Cerebellar nuclear complex (tissue), 1 donor: ENCODE results near the gene IL26.
"Not testable (repeated sequence)": the region's sequence is repeated elsewhere in the genome, so short reads cannot be mapped to it uniquely, and the experiment has no call there.

ENCODE experiments used
- DNase-seq, 2 experiments: peaks; one replicate each; lab custom pipeline; 2025; lab: John Stamatoyannopoulos, UW

The IL26 gene

DNA sequence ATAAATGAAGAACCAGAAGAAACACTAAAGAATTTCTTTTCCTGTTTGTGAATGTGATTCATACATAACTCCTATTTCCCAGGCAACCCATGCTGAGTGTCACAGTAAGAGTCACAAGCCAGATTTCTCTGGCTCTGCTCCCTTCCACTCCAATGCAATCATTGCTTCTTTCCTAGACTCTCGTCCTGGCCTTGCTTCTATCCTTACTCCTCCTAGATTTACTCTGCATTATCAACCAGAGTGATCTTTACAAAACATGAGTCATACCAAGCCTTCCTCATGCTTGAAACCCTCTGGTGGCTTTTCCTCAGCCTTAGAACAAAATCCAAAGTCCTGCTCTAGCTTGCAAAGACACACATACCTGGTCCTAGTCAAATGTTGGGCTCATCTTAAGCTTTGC lies 14.5 kb upstream of the IL26 start:
- no peak for DNase-seq

DNA sequence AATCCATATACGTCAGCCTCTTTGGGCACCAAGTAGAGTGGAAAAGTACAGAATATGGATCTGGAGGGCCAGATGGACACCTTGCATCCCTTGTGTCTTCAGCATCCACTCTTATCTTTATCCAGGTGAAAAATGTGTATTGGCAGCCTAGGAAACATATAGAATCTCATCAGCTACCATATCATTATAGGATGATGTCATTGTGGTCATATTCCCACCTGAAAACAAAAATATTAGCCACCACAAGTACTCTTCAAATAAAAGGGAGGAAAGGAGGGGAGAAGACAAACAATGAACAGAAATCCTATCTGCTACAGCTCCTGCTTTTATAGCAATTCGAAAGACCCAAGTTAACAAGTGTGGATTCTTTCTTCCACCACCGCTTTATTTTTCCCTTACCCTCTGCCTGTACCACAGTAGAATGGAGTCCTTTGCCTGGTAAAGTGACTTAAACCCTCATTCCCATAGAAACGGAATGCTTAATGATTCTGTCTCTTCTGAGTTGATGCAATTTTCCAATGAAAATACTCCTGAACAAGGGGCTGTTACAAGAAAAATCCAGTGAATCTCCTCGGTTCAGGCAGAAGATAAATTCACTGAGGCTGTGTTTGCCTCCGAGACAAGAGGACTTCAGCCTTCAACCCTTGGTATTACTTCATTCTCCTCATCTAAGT lies 13.8 kb upstream of the IL26 start:
- no peak for DNase-seq

DNA sequence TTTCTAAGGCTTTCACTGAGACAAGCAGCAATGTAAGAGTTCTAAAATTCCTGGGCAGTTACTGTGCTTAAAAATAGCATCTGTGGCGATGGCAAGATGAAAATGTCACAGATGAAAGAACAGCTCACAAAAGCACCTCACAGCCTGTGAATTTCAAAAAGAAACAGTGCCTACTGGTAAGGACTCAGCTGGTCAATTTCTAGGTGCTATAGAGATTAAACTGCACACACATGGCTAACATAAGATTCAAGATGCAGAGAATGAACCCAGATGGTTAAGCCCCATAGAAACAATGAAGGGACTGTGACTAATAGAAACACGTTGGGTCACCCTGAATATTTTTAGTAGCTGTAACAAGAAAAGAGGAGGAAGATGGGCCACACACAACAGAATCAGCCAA lies 12.0 kb upstream of the IL26 start:
- no peak for DNase-seq

DNA sequence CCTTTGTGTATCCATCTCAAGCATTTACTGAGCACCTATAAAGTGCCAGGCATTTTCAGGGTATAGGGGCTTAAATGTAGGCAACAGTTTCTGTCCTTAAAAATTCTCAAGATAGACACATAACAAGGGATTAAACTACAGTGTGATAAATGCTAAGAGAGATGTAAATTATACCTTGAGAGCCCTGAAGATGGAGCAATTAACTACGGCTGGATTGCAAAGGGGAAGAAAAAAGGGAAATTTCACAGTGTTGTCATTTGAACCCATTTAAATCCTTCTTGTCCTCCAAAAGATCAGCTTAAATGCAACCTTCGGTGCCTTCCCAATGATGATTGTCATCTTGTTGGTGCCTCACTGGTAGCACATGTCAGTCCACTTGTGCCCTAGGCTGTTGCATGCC lies 11.5 kb upstream of the IL26 start:
- no peak for DNase-seq

DNA sequence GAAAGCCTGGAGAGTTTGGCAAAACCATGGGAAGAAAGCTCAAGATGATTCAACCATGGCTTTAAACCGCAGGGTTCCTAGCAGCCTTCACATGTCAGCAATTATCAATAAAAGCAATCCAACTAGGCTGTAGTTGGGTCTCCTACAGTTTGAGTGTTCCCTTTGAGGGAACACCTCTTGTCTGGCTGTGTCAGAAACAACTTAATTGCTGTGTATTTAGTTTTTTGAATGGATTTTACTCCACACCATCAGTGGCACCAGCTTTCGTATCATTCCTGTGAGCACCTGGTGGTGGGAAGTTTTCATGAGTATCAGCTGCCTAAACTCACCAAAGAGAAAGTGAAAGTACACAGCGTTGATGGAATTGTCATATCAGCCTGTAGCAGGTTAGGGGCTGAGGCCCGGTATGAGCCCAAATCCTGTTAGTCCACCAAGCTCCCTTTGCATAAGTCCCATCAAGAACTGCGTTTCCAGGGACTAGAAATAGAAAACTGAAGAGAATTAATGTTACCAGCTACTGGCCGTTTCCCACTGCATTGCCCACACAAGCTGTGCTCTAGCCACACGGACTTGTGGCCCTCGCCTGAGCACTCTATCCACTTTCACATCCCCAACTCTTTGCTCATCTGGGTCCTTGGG lies 10.9 kb upstream of the IL26 start:
- DNase-seq: no peak

DNA sequence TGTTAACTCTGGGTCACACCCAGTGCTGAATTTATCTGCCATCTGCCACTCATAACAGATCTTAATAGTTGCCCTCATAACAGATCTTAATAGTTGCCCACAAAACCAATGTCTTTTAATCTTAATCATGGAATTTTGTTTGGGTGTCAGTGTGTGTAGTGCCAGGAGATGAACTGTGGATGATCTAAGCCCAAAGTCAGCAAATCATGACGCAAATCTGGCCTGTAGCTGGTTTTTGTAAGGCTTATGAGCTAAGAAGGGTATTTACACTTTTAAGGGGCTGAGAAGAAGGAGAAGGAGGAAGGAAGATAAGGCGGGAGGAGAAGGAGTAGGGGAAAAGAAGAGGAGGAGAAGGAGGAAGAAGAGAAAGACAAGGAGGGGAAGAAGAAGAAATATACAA lies 10.0 kb upstream of the IL26 start:
- DNase-seq: no peak

DNA sequence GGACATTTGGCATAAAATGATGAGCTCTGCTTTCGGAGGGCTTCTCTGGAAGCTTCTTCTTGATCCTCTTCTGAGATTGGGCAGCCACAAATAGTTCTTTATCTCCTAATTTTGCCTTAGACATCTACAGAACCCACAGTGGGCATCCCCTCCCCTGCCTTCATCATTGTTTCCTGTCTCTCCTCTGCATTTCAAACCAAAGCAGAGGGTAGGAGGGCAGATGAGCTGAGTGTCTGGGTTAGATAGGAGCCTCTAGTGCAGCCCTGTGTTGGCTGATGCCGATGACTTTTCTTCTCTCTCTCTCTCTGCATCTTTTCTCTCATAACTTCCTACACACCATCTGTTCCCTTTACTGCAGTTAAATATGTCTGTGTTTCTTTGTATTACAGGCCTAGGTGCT lies 8.5 kb upstream of the IL26 start:
- no peak for DNase-seq

DNA sequence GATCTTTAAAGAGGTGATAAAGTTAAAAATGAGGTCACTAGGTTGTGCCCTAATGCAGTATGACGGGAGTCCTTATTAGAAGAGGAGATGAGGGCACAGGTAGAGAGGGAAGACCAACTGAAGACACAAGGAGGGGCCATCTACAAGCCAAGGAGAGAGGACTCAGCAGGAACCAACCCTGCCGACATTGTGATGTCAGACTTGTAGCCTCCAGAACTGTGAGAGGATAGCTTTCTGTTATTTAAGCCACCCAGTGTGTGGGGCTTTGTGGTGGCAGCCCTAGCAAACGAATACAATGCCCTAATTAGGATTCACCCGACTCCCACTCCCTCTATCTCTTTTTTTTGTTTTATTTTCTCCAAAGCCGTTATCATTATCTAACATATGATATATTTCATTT lies 7.9 kb upstream of the IL26 start:
- DNase-seq: no peak

DNA sequence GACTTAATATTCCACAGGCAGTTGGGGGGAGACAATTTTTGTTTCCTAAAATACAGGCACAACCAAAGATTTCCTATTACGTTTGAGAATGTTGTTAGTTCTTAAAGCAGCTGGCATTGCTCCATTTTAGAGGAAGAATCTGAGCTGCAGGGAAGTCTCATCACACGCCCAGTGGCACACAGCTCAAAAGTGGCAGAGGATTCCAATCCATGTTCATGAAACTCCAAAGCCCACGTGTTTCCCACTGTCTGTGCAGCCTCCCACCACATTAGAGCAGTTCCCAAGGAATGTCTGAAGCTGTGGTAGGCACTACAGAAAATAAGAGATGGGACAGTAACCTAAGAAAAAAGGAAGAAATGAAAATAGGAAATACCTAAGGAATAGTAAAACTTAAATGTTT lies 6.1 kb upstream of the IL26 start:
- no peak for DNase-seq

DNA sequence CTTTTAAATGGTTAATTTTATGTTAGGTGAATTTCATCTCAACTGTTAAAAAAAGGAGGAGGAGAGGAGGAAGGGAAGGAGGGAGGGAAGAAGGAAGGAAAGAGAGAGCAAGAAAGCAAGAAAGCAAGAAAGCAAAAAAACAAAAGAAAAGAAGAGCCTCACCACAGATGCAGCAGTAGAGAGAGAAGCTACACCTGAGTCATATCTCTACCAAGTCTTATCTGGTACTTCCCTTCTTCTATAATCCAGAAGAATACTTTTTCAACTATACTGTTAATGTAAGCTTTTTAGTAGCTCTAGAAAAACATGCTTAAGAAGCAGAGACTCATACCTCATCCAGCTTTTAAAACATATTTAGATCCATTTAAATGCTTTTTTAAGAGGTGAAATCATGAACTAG lies 5.6 kb upstream of the IL26 start:
- DNase-seq: no peak

DNA sequence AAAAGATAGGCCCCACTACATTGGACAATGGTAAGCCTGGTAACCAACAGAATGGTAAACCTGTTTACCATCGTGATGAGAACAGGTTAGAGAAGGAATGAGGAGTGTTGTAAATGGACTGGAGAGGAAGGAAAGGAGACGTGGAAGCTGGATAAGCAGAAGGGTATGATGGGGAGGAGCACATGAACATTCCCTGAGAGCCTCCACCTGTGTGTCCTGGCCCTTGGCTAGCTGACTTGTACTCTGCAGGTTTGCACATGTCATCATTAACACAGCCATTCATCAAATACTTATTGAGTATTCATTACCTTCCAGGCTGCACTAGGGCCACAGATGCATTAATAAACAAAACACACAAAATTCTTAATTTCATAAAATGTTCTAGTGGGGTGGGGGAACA lies 4.3 kb upstream of the IL26 start:
- no peak for DNase-seq

DNA sequence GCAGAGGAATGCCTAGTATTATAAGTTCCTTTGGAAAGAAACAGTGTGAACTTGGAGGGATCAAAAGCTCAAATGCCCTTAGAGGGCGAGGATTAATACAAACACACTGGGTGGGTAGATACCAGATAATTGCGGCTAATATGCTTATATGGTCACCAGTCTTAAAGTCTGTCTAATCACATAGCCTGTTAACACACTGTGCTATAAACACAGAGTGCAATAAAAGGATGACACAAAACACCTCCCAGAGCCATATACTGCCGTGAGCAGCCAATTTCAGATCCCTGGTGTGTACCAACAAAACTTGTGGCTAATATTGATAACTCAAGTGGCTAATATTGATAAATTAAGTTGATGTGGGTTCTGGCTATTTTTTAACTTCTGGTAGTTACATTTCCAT lies 1.7 kb upstream of the IL26 start:
- no peak for DNase-seq

DNA sequence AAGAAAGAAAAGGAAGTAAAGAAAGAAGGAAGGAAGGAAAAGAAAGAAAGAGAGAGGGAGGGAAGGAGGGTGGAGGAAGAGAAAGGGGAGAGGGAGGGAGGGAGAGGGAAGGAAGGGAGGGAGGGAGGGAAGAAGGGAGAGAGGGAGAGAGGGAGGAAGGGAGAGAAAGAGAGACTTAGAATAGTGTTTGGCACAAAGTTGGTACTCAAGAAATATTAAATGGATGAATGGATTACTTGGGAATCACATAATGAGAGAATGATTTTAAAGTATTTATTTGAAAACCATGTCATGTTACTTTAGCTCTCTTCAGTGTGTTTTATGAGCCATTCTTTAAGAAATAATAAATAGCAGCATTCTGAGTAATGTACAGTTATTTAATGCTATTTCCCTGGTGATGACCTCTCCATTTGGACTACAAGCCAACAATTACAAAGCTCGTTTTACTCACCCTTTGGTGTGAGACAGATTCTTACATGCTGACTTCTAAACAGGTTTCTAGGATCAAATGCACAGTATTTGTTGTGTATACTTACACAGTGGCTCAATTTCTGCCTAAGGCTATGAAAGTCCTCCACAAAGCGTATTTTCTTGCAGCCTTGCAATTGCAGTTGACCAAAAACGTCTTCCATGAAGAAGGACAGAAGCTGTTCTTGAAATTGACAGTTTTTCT lies 861 bp downstream of the IL26 start:
- DNase-seq: no peak

DNA sequence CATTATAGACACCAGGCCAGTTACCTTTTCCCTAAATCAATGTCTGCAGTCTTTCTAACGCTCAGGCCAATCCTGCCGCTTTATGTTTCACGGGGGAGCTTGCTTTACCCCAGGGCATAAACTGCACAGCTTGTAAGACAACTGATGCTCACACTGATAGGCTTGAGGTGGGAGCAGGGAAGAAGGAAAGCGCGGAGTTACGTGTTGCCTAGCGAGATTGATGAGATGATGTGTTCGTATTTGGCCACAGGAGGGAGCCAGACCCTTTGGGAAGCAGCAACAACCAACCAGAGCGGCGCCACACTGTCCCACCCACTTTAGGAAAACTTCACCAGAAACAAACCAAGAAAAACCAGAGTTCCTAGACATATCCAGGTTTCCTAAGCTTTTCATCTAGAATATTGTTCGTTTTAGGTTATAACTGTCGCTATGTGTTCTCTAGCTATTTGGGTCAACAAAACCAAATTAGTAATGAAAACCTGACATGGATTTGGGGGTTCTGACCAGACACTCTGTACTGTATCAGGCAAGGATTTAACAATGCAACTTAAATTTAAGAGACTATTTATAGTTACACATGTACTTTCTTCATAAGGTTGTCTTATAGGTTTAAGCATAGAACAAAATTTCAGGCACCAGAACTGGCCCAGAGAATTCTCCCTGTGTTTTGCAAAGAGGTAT lies 2.4 kb downstream of the IL26 start:
- DNase-seq: no peak

DNA sequence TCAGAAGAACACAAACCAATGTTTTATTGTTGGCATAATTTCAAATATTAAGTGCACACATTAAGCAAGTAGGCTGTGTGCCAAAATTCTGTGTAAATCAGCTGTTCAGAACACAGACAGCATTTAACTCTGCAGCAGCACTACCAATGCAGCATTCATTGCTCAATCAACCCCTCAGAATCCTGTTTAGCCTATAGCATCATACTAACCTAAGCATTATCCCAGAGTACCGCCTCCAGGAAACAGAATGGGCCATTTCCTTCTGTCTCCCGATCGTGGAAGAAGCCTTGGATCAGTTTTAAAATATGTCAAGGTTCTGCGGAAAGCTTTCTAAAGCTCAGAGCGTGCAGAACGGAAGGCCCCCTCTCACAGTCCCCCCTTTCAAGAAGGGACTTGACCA lies 3.3 kb downstream of the IL26 start:
- DNase-seq: no peak

DNA sequence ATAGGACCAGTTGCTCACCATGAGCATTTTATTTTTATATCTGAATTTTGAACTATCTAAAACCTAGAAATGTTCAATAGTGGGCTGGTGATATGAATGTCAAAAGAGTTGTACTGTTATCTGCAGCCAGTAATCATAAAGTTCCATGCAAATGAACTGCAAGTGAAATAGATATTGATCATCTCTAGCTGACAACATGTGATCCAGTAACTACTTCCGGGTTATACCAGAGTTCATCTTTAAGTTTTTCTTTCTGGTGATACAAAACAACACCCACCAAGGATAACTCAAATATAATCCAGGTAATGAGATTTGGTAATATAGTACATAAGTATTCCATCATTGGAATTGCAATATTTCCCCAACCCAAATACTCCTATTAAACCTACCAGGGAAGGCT lies 4.1 kb downstream of the IL26 start:
- no peak for DNase-seq

DNA sequence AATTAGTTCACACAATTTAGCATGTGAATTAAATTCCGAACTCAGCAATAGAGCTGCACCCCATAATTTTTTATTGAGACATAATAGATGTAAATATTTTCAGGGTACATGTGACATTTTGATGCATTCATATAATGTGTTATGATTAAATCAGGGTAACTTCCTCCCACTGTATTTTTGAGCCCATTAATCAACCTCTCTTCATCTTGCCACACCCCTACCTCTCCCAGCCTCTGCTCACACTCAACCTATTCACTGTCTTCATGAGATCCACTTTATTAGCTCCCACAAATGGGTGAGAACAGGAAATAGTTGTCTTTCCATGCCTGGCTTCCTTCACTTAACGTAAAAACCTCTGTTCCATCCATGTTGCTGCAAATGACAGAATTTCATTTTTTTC lies 14.7 kb downstream of the IL26 start:
- DNase-seq: no peak

DNA sequence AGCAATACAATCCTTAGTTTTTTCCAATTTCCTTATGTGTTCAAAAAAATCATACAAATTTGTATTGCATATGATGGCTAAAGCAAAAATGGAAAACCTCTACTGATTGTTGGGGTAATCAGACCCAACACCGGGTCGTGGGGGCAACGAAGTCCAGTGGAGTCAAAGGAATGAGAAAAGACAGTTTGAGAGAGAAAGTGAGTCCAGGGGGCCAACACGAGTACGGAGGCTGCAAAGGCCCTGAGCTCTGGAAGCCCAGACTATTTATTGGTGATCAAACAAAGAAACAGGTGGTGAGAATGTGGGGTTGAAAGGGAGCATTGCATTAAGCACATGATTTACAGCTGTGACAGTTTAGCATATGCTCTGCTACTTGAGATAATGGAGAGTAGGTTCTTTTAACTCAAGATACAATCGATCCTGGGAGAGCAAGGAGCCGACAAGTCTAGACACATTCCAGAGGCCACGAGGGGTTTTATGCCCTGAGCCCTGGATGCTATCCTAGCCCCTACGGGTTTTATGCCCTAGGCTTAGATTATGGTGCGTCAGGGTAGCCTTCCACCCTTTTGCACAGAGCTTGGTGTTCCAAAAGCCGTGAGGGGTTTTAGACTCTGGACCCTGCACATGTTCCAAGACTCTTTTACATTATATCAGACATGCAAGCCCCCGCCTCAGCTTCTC lies 16.4 kb downstream of the IL26 start:
- not testable (repeated sequence) for DNase-seq

DNA sequence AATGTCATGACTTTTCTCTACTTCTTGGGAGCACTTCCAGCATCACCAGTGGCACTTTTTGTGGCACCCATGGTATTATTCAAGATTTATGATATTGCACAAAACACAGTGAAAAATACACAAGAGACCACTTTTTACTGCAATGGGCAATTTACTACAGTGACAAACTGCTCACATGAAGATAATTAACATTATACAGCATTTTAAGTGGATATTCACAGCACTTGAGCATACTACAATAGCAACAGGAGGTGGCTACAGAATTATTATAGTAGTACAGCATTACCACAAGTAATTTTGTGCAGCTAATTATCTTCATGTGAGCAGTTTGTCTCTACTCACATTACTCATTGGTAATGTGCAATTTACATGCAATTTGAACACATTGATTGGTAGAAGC lies 18.3 kb downstream of the IL26 start:
- no peak for DNase-seq

DNA sequence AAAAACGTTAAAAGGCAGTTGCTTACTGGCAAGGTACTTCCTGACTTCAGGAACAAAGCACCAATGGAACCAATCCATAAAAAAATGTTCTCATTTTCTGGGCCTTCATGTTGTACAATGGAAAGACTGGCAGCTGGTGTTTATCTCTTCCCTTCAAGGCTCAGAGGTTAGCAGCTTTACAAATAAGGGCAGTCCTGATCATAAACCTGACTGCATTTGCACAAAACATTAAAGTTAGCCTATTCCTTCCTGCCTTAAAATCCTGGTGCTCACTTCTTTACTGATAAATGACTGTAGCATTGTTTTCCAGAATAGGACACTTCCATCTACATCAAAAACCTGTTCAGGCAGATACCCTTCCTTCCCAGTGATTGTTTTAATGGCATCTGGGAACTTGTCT lies 19.2 kb downstream of the IL26 start:
- DNase-seq: no peak

DNA sequence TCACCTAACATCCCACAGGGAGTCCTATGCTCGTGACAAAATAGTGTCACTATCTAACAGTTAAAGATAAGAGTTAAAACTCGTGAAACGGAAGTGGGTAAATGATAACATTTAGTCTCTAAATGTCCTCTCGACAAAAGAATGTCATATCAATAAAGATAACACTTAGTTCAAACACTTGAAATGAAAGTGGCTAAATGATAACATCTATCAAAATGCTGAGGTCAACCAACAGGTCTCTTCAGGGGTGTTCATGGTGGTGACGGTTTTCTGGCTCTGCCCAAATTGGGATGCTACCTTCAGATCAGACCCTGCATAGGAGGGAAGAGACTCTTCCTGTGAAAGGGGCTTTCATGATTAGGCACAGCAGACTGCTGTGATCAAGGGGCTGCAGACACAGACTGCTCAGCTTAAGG lies 22.1 kb downstream of the IL26 start:
- DNase-seq: no peak

DNA sequence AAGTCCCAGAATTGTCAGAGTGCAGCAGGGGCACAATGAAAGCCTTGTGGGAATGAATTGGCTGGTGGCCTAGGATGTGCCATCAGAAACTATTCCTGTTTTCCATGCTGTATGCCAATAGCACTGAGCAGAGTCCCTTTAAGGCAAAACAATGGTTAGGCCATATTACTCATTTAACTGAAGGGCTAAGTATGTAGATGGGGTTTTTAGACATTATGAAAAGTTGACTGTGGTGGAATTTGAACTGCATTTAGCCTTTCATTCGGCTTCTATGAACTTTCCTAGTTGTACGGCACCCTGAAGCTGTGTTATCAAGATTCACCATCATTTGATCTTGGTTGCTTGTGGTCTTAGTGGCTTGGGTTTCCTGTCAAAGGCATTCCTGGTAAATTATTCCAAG lies 24.8 kb downstream of the IL26 start:
- no peak for DNase-seq

DNA sequence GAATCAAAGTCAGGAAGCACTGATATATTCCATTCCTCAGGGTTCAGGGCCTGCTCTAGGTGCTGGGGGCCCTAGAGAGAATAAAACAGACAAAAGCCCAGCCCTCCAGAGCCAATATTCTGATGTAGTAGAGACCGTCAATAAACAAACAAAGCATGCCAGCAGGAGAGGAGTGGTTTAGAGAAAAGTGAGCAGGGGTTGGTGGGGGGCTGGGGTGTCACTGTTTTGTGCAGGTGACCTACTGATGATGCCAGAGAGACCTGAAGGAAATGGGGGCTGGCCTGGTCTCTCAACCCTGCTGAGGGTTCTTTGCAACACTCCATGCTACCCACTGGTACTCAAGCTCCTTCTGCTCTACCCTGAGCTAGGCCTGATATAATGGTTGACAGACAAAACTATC lies 26.5 kb downstream of the IL26 start:
- DNase-seq: no peak
